Measurements from ENCODE around the gene EEA1.

DNA sequence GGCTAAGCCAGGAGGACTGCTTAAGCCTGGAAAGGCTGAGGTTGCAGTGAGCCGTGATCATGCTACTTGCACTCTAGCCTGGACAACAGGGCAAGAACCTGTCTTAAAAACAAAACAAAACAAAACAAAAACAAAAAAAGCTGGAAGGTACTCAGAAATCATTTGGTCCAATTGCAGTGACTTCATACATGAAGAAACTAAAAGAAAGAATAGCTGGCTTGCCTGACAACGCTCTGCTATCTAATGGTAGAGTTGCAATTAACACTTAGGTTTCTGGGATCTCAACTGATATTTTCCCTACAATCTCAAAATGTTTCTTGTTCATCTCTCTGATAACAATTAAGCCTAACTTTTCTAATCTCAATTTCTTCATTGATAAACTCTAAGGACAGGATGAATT lies 13.7 kb downstream of the EEA1 start:
- TF ChIP-seq, protein P1, sequence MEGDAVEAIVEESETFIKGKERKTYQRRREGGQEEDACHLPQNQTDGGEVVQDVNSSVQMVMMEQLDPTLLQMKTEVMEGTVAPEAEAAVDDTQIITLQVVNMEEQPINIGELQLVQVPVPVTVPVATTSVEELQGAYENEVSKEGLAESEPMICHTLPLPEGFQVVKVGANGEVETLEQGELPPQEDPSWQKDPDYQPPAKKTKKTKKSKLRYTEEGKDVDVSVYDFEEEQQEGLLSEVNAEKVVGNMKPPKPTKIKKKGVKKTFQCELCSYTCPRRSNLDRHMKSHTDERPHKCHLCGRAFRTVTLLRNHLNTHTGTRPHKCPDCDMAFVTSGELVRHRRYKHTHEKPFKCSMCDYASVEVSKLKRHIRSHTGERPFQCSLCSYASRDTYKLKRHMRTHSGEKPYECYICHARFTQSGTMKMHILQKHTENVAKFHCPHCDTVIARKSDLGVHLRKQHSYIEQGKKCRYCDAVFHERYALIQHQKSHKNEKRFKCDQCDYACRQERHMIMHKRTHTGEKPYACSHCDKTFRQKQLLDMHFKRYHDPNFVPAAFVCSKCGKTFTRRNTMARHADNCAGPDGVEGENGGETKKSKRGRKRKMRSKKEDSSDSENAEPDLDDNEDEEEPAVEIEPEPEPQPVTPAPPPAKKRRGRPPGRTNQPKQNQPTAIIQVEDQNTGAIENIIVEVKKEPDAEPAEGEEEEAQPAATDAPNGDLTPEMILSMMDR (IDR thresholded peaks at IDR 0.05), result no peak
- TF ChIP-seq POLR2A (IDR thresholded peaks at IDR 0.05), result no peak

Measured in lower leg skin (tissue), 3 donors.